Stimulated activated CD4-positive, alpha-beta T cell treated with anti-CD3 and anti-CD28 coated beads, Interleukin-2, amount 100 ng/mL, for 24 hours (primary cell): ENCODE data around the gene CFAP52.
"Not testable (repeated sequence)": the region's sequence is repeated elsewhere in the genome, so short reads cannot be mapped to it uniquely, and the experiment has no call there.

ENCODE experiments used
- DNase-seq, 2 donors: peaks; one replicate each; pipeline ENCODE4 v3.0.0-alpha.2; 2020

The CFAP52 gene

GRCh38 chr17:9576521-9577372, at the start of gene CFAP52:
Gene CFAP52 (plus strand): TSS chr17:9576642. CDS start chr17:9576696, 54 bp downstream.
- DNase-seq, result peak; percentile 79 to 81

- no peak for DNase-seq
These were observed 48.7 kb upstream of the CFAP52 start for GRCh38 chr17:9527788-9528187.

GRCh38 chr17:9529033-9529700, 47.3 kb upstream of the CFAP52 start:
- DNase-seq, result no peak

GRCh38 chr17:9531034-9531433, 45.4 kb upstream of the CFAP52 start:
- no peak for DNase-seq

- no peak for DNase-seq
These were observed 43.7 kb upstream of the CFAP52 start for GRCh38 chr17:9532715-9533114.

- DNase-seq, result no peak
These were observed 43.0 kb upstream of the CFAP52 start for GRCh38 chr17:9533441-9533840.

- no peak for DNase-seq
These were observed 40.4 kb upstream of the CFAP52 start for GRCh38 chr17:9536061-9536460.

GRCh38 chr17:9537177-9537776, 39.2 kb upstream of the CFAP52 start:
- DNase-seq, result no peak

- no peak for DNase-seq
These were observed 37.8 kb upstream of the CFAP52 start for GRCh38 chr17:9538626-9539025.

- no peak for DNase-seq
These were observed 34.7 kb upstream of the CFAP52 start for GRCh38 chr17:9541718-9542117.

GRCh38 chr17:9544221-9544620, 32.2 kb upstream of the CFAP52 start:
- DNase-seq, result no peak

- no peak for DNase-seq
These were observed 27.2 kb upstream of the CFAP52 start for GRCh38 chr17:9549215-9549614.

GRCh38 chr17:9553181-9553580, 23.3 kb upstream of the CFAP52 start:
- no peak for DNase-seq

- DNase-seq, result no peak
These were observed 22.8 kb upstream of the CFAP52 start for GRCh38 chr17:9553596-9553995.

GRCh38 chr17:9554715-9555114, 21.7 kb upstream of the CFAP52 start:
- peak; percentile 49 to 52 for DNase-seq

- DNase-seq, result no peak
These were observed 19.2 kb upstream of the CFAP52 start for GRCh38 chr17:9557161-9557755.

GRCh38 chr17:9557857-9558256, 18.6 kb upstream of the CFAP52 start:
- DNase-seq, result no peak

GRCh38 chr17:9564104-9564503, 12.3 kb upstream of the CFAP52 start:
- no peak for DNase-seq

GRCh38 chr17:9566067-9566466, 10.4 kb upstream of the CFAP52 start:
- no peak for DNase-seq

GRCh38 chr17:9566739-9567138, 9.7 kb upstream of the CFAP52 start:
- not testable (repeated sequence) for DNase-seq

GRCh38 chr17:9568004-9568403, 8.4 kb upstream of the CFAP52 start:
- DNase-seq, result no peak

GRCh38 chr17:9568957-9569588, 7.4 kb upstream of the CFAP52 start:
- DNase-seq, result no peak

GRCh38 chr17:9571201-9571600, 5.2 kb upstream of the CFAP52 start:
- no peak for DNase-seq
